H1 (cell line): ENCODE results near the gene DCDC1.

Experiments
- RFX5 ChIP-seq: IDR thresholded peaks from 2 replicates; pipeline ENCODE4 v1.6.1; 2011; ENCODE audit warnings: low read depth, low read length, improper control_type of control experiment, borderline replicate concordance
- TF ChIP-seq, protein P1 (sequence below), 3 experiments: IDR thresholded peaks; 1 replicate in 2 of 3; 2 replicates in 1 of 3; pipeline versions ENCODE4 v1.5.1 to v1.6.1; 2011; ENCODE audit warnings: low read length in 3 of 3, mild to moderate bottlenecking in 3 of 3, inconsistent platforms in 2 of 3, low read depth in 1 of 3, moderate library complexity in 1 of 3; ENCODE audit not compliant: insufficient read depth in 1 of 3; ENCODE audit errors: control extremely low read depth in 1 of 3

DNA sequence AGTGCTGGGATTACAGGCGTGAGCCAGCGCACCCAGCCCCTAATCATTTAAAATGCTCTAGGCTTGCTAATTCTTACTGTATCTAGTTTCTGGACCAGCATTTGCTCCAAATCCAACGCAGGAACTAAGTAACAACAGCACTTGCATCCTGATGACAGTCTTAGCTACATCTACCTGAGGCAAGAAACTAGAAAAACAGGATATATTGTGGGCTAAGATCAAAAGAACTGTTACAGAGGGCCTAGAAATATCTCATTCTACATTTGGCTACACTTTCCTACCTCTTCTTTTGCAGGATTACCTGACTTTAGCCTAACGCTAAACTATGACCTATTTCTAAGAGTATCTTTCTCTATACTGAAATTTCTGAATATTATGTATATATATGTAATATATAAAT lies 7.8 kb downstream of the DCDC1 start:
- TF ChIP-seq RFX5 = no peak
- TF ChIP-seq, protein P1, sequence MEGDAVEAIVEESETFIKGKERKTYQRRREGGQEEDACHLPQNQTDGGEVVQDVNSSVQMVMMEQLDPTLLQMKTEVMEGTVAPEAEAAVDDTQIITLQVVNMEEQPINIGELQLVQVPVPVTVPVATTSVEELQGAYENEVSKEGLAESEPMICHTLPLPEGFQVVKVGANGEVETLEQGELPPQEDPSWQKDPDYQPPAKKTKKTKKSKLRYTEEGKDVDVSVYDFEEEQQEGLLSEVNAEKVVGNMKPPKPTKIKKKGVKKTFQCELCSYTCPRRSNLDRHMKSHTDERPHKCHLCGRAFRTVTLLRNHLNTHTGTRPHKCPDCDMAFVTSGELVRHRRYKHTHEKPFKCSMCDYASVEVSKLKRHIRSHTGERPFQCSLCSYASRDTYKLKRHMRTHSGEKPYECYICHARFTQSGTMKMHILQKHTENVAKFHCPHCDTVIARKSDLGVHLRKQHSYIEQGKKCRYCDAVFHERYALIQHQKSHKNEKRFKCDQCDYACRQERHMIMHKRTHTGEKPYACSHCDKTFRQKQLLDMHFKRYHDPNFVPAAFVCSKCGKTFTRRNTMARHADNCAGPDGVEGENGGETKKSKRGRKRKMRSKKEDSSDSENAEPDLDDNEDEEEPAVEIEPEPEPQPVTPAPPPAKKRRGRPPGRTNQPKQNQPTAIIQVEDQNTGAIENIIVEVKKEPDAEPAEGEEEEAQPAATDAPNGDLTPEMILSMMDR (IDR thresholded peaks at IDR 0.05; ENCODE audit: control extremely low read depth in 1 of 3, insufficient read depth in 1 of 3, low read depth in 1 of 3, low read length in 3 of 3) = no peak
